HUES48 (cell line): Measurements from ENCODE around the gene MYH6.

ENCODE experiments used
- H3K27ac ChIP-seq: one replicate; pipeline ENCODE4 v1.7.0; 2013; ENCODE audit warnings: low read depth, low read length, inconsistent platforms
- H3K27me3 ChIP-seq: 2 replicates; pipeline ENCODE4 v1.6.1; 2013; ENCODE audit warnings: mild to moderate bottlenecking, low read length; ENCODE audit not compliant: control insufficient read depth, insufficient read depth
- H3K36me3 ChIP-seq: 2 replicates; pipeline ENCODE4 v1.6.1; 2013; ENCODE audit warnings: low read length; ENCODE audit not compliant: control insufficient read depth, insufficient read depth
- H3K4me1 ChIP-seq: 2 replicates; pipeline ENCODE4 v1.6.1; 2013; ENCODE audit warnings: mild to moderate bottlenecking, low read length; ENCODE audit not compliant: control insufficient read depth, insufficient read depth
- H3K4me3 ChIP-seq: 2 replicates; pipeline ENCODE4 v1.5.1; 2013; ENCODE audit warnings: mild to moderate bottlenecking, low read depth, low read length
- H3K9ac ChIP-seq: 2 replicates; pipeline ENCODE4 v1.6.1; 2013; ENCODE audit warnings: mild to moderate bottlenecking, low read depth, low read length, moderate library complexity
- H3K9me3 ChIP-seq: 2 replicates; pipeline ENCODE4 v1.6.1; 2013; ENCODE audit warnings: low read length; ENCODE audit not compliant: control insufficient read depth, insufficient read depth

The MYH6 gene

GRCh38 chr14:23411563-23412525 is 3.8 kb upstream of the MYH6 start:
- Histone ChIP-seq H3K27ac (no peak overlapping the region), H3K27me3 (no peaks in the 10 kb centered on the region), H3K9me3 (no peaks in the 10 kb centered on the region), H3K4me1 (no peaks in the 10 kb centered on the region), H3K9ac (no peak overlapping the region), H3K36me3 (no peaks in the 10 kb centered on the region), H3K4me3 (no peak overlapping the region)

DNA sequence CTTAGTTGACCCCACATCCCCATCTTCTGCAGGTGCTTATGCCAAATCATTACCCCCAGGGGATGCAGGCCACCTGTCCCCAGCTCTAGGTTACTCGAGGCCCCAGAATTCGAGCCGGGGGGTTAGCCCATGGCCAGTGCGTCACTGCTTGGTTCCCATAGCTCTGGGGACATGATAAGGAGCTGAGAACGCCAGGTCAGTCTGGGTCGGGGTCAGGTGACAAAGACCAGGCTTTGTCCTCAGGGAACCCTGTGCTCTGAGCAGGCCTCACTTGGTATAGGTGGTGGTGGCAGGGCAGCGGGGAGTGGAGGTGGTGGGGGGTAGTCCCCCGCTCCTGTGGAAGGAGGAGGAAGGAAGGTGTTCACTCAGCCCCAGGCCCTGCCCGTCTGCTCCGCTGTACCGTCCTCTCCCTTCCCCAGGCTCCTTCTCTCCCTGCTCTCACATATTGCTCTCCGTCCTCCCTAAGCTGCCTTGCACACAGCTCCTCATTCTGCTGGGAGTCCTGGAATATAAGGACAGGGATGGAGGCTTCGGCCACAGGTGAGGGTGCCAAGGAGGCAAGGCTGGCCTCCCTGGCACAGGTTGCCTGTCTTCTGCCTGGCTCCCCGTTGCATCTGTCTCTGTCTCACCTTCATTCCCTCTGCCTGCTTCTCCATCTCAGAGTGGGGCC is 2.0 kb upstream of the MYH6 start:
- no peaks in the 10 kb centered on the region for H3K27me3 ChIP-seq

GRCh38 chr14:23409475-23409874 is 1.4 kb upstream of the MYH6 start:
- no peak overlapping the region for H3K4me3 ChIP-seq
- H3K27me3 ChIP-seq = no peaks in the 10 kb centered on the region
- no peaks in the 10 kb centered on the region for H3K4me1 ChIP-seq
- H3K9me3 ChIP-seq = no peaks in the 10 kb centered on the region
- no peaks in the 10 kb centered on the region for H3K36me3 ChIP-seq
- no peak overlapping the region for H3K9ac ChIP-seq
- no peak overlapping the region for H3K27ac ChIP-seq

More for the DNA sequence above, 2.0 kb upstream of the MYH6 start:
- no peak overlapping the region for H3K9ac ChIP-seq
- H3K36me3 ChIP-seq = no peaks in the 10 kb centered on the region
- no peaks in the 10 kb centered on the region for H3K9me3 ChIP-seq
- no peaks in the 10 kb centered on the region for H3K4me1 ChIP-seq
- H3K4me3 ChIP-seq = no peak overlapping the region
- H3K27ac ChIP-seq = no peak overlapping the region

GRCh38 chr14:23408307-23408630 is 196 bp upstream of the MYH6 start:
- Histone ChIP-seq H3K27me3 (peaks cover 2% of the 10 kb centered on the region; the same call in 1 of the 2 replicates), H3K4me3 (no peak overlapping the region), H3K9ac (no peak overlapping the region)

DNA sequence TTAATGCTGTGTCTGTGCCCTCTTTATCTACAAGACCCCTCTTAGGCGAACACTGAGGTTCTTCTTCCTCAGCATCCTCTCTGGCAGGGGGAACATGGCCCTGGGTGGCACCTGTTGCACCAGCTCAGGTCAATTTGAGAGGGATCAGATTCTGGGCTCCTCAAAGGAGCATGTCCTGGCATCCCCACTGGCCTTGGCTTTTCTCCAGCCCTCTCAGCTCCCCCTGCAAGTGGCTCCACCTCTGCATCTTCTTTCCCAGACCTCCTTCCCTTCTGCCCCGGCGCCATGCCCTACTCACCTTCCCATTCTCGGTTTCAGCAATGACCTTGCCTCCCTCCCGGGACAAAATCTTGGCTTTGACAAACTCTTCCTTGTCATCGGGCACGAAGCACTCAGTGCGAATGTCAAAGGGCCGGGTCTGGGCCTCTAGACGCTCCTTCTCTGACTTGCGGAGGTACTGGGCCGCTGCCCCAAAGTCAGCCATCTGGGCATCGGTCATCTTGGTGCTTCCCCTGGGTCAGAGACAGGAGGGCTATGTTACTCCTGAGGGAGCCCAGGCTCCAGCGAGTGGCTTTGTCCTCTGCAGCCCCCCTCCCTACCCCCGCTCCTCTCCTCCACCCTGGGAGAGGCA is 1.2 kb downstream of the MYH6 start:
- no peak overlapping the region for H3K4me3 ChIP-seq
- H3K4me1 ChIP-seq = no peaks in the 10 kb centered on the region
- peaks cover 5% of the 10 kb centered on the region; the same call in 1 of the 2 replicates for H3K27me3 ChIP-seq
- H3K36me3 ChIP-seq = no peaks in the 10 kb centered on the region
- H3K9ac ChIP-seq = no peak overlapping the region
- no peaks in the 10 kb centered on the region for H3K9me3 ChIP-seq
- H3K27ac ChIP-seq = no peak overlapping the region

More at GRCh38 chr14:23408307-23408630, 196 bp upstream of the MYH6 start:
- Histone ChIP-seq H3K36me3 (no peaks in the 10 kb centered on the region), H3K27ac (no peak overlapping the region), H3K9me3 (no peaks in the 10 kb centered on the region), H3K4me1 (no peaks in the 10 kb centered on the region)

DNA sequence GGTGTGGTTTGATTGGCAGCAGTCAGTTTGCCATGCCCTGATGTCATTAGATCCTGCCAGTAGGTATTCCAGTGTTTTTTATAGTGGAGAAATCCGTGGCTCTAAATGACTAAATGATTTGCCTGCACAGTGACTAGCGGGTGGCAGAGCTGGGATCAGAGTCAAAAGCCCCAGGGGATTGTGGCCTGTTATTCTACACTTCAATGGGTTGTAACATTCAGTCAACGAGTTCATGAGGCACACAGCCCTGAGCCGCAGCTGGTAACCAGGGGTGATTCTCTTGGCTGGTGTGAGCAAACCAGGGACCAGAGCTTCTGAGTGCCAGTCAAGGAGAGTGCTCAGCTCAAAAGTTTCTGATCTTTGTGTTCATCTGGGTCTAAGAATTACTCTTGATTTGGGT is 1.8 kb downstream of the MYH6 start:
- Histone ChIP-seq H3K4me3 (no peak overlapping the region), H3K27ac (no peak overlapping the region), H3K36me3 (no peaks in the 10 kb centered on the region), H3K9me3 (no peaks in the 10 kb centered on the region), H3K4me1 (no peaks in the 10 kb centered on the region), H3K27me3 (peaks cover 5% of the 10 kb centered on the region; the same call in 1 of the 2 replicates), H3K9ac (no peak overlapping the region)

- Histone ChIP-seq H3K27me3 (peaks cover 5% of the 10 kb centered on the region; the same call in 1 of the 2 replicates), H3K27ac (no peak overlapping the region), H3K4me1 (no peaks in the 10 kb centered on the region), H3K9me3 (no peaks in the 10 kb centered on the region), H3K4me3 (no peak overlapping the region), H3K36me3 (no peaks in the 10 kb centered on the region), H3K9ac (no peak overlapping the region)
Measured at GRCh38 chr14:23405516-23406025, 2.5 kb downstream of the MYH6 start.

GRCh38 chr14:23405096-23405495 is 3.0 kb downstream of the MYH6 start:
- H3K27me3 ChIP-seq = peaks cover 5% of the 10 kb centered on the region; the same call in 1 of the 2 replicates
- no peaks in the 10 kb centered on the region for H3K4me1 ChIP-seq
- no peak overlapping the region for H3K9ac ChIP-seq
- no peaks in the 10 kb centered on the region for H3K36me3 ChIP-seq
- H3K4me3 ChIP-seq = no peak overlapping the region
- no peak overlapping the region for H3K27ac ChIP-seq
- H3K9me3 ChIP-seq = no peaks in the 10 kb centered on the region

DNA sequence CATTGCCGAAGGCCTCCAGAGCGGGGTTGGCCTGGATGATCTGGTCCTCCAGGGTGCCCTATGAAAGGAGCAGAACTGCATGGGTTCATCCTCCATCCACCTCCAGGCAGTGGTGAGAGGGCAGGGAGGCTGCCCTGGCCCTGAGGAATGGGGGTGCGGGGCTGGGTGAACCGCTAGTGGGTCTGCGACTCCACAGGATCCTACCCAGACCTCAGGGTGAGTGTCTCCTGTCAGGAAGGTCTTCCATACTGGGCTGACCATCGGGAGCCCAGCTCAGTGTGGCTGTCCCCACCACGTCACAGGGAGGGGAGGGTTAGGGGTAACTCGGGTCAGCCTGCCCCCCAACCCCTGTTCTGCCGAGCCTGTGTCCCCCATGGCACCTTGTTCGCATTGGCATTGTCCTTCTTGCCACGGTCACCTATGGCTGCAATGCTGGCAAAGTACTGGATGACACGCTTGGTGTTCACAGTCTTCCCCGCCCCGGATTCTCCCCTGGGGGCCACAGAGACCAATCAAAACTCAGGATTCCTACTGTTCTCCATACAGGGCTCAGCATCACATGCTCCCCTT is 3.7 kb downstream of the MYH6 start:
- Histone ChIP-seq H3K27me3 (peaks cover 5% of the 10 kb centered on the region; the same call in 1 of the 2 replicates), H3K27ac (no peak overlapping the region), H3K9me3 (no peaks in the 10 kb centered on the region), H3K4me1 (no peaks in the 10 kb centered on the region), H3K36me3 (no peaks in the 10 kb centered on the region), H3K4me3 (no peak overlapping the region), H3K9ac (no peak overlapping the region)

DNA sequence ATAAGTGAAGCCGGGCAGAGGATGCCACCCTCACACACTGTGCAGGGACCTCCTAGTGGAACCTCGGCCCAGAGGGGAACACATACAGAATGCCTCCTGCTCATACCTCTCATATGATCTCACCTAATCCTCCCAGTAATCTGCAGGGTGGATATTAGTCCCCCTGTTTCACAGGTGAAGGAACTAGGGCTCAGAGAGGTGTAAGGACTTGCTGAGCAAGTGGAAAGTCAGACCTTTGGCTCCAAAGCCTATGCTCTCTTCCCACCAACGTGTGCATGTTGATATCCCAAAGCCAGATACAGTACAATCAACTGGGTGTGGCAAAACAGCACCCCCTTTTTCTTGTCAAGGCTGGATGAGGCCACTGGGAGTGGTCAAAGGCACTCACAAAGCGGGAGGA is 4.2 kb downstream of the MYH6 start:
- Histone ChIP-seq H3K9me3 (no peaks in the 10 kb centered on the region), H3K9ac (no peak overlapping the region)

More for the DNA sequence above, 4.2 kb downstream of the MYH6 start:
- Histone ChIP-seq H3K27ac (no peak overlapping the region), H3K27me3 (peaks cover 5% of the 10 kb centered on the region; the same call in 1 of the 2 replicates), H3K4me1 (no peaks in the 10 kb centered on the region), H3K36me3 (no peaks in the 10 kb centered on the region), H3K4me3 (no peak overlapping the region)
